B cell (primary cell): ENCODE measurements around the gene TGFBR2.

Source experiments
- EZH2 ChIP-seq: IDR thresholded peaks from 2 replicates; pipeline ENCODE4 v1.6.1; 2012; ENCODE audit warnings: borderline replicate concordance, low read depth, mild to moderate bottlenecking, moderate library complexity, low read length; ENCODE audit not compliant: insufficient read depth, poor library complexity, severe bottlenecking
- TF ChIP-seq, protein P1 (sequence below): fragments of 200-600 bp; IDR thresholded peaks from one replicate; pipeline ENCODE4 v1.8.0; 2022; ENCODE audit warnings: antibody characterized with exemption, mild to moderate bottlenecking

DNA sequence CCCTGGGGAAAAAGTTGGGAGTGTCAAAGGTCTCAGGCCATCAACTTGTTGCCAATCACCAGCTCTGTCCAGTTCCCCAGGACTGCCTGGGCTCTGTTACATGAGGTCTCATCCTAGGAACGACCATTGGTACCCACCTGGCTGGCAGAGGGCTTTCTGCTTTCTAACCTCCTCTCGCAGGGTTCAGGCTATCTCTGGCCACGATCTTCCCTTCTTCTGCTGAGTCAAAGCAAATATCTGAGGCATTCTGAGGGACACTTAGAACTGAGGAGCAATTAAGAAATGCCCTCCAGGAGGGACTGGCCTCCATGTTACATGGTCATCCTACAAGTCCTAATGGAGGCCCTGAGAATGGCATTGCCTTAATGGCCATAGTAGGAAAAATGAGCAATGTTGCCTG, 77.4 kb downstream of the TGFBR2 start:
- TF ChIP-seq, protein P1, sequence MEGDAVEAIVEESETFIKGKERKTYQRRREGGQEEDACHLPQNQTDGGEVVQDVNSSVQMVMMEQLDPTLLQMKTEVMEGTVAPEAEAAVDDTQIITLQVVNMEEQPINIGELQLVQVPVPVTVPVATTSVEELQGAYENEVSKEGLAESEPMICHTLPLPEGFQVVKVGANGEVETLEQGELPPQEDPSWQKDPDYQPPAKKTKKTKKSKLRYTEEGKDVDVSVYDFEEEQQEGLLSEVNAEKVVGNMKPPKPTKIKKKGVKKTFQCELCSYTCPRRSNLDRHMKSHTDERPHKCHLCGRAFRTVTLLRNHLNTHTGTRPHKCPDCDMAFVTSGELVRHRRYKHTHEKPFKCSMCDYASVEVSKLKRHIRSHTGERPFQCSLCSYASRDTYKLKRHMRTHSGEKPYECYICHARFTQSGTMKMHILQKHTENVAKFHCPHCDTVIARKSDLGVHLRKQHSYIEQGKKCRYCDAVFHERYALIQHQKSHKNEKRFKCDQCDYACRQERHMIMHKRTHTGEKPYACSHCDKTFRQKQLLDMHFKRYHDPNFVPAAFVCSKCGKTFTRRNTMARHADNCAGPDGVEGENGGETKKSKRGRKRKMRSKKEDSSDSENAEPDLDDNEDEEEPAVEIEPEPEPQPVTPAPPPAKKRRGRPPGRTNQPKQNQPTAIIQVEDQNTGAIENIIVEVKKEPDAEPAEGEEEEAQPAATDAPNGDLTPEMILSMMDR = no peak
- TF ChIP-seq EZH2 = no peak
